Naive thymus-derived CD4-positive, alpha-beta T cell (primary cell): Measurements from ENCODE around the gene TGM2. TPM values are rescaled to one million over a fixed set of nuclear protein-coding genes. Genes with fewer than 3 reads are reported as not detected.

Source experiments
- ATAC-seq: fragments of 150-1000 bp; cut with Tn5 transposase; 2 replicates; pipeline ENCODE4 v1.10.0; 2021; ENCODE audit warnings: mild to moderate bottlenecking, moderate library complexity
- CTCF ChIA-PET: fragments of 350-600 bp; sonication (Branson Sonifier 250); formaldehyde crosslinking; loops from one replicate; lab custom pipeline; 2021; ENCODE audit warnings: antibody characterized with exemption; lab: Charles Lee
- POLR2A ChIA-PET: fragments of 350-600 bp; sonication (Branson Sonifier 250); formaldehyde crosslinking; loops from one replicate; lab custom pipeline; 2021; ENCODE audit warnings: antibody characterized with exemption, inconsistent platforms; lab: Charles Lee
- DNase-seq, 9 donors: peaks; one replicate each; pipeline versions ENCODE4 v3.0.0 to v3.0.0-alpha.2; 2020 to 2022; ENCODE audit warnings: mixed read lengths in 1 of 9
- H3K27ac ChIP-seq: one replicate; pipeline ENCODE4 v1.7.0; 2013; ENCODE audit warnings: mild to moderate bottlenecking, low read depth, low read length, moderate library complexity
- H3K27me3 ChIP-seq, 2 donors: one replicate each; pipeline ENCODE4 v1.7.0; 2013; ENCODE audit warnings: low read length in 2 of 2, mild to moderate bottlenecking in 2 of 2, moderate library complexity in 2 of 2; ENCODE audit not compliant: control insufficient read depth in 2 of 2, insufficient read depth in 2 of 2
- H3K36me3 ChIP-seq, 3 experiments: 1 replicate in 2 of 3; 2 replicates in 1 of 3; pipeline ENCODE4 v1.7.0; 2013; ENCODE audit warnings: low read length in 3 of 3, mild to moderate bottlenecking in 3 of 3, moderate library complexity in 1 of 3; ENCODE audit not compliant: insufficient read depth in 3 of 3, control insufficient read depth in 2 of 3
- H3K4me1 ChIP-seq, 2 donors: one replicate each; pipeline ENCODE4 v1.7.0; 2013; ENCODE audit warnings: low read length in 2 of 2, mild to moderate bottlenecking in 2 of 2, moderate library complexity in 1 of 2; ENCODE audit not compliant: control insufficient read depth in 2 of 2, insufficient read depth in 2 of 2
- H3K4me3 ChIP-seq: 2 replicates; pipeline ENCODE4 v1.7.0; 2013; ENCODE audit warnings: mild to moderate bottlenecking, low read length
- H3K9me3 ChIP-seq, 3 experiments: 1 replicate in 2 of 3; 2 replicates in 1 of 3; pipeline ENCODE4 v1.7.0; 2013; ENCODE audit warnings: low read length in 3 of 3; ENCODE audit not compliant: control insufficient read depth in 2 of 3
- H3K27ac Mint-ChIP-seq, 9 donors: one replicate each; pipeline ENCODE4 v1.8.0; 2020 to 2022; ENCODE audit warnings: mixed read lengths in 9 of 9, mild to moderate bottlenecking in 8 of 9, moderate library complexity in 5 of 9, inconsistent platforms in 2 of 9
- H3K27me3 Mint-ChIP-seq, 5 donors: one replicate each; pipeline ENCODE4 v1.8.0; 2021 to 2022; ENCODE audit warnings: mixed read lengths in 5 of 5, mild to moderate bottlenecking in 1 of 5
- H3K36me3 Mint-ChIP-seq, 5 donors: one replicate each; pipeline ENCODE4 v1.8.0; 2020 to 2022; ENCODE audit warnings: mixed read lengths in 5 of 5, mild to moderate bottlenecking in 3 of 5, inconsistent platforms in 1 of 5
- H3K4me1 Mint-ChIP-seq, 7 donors: one replicate each; pipeline ENCODE4 v1.8.0; 2020 to 2022; ENCODE audit warnings: mixed read lengths in 7 of 7, mild to moderate bottlenecking in 3 of 7, inconsistent platforms in 1 of 7
- H3K4me3 Mint-ChIP-seq, 10 donors: one replicate each; pipeline ENCODE4 v1.8.0; 2020 to 2022; ENCODE audit warnings: mild to moderate bottlenecking in 10 of 10, mixed read lengths in 10 of 10, moderate library complexity in 6 of 10, inconsistent platforms in 2 of 10
- H3K9me3 Mint-ChIP-seq, 11 donors: one replicate each; pipeline ENCODE4 v1.8.0; 2020 to 2022; ENCODE audit warnings: mixed read lengths in 11 of 11, mild to moderate bottlenecking in 4 of 11, inconsistent platforms in 1 of 11, moderate library complexity in 1 of 11
- intact Hi-C, 2 donors: fragments of 100-400 bp; cut with micrococcal nuclease; formaldehyde crosslinking; loops; one replicate each; pipeline ENCODE4 v1.15.1; 2023
- polyA plus RNA-seq, 2 donors: library from polyadenylated mRNA; unstranded; fragments of 300-500 nt; fragmentation: Illumina TruSeq; gene quantifications; one replicate each; pipeline ENCODE4 v1.2.3, GENCODE V29; 2021
- total RNA-seq, 6 experiments: library from RNA in 5 of 6; stranded (reverse) in 5 of 6; gene quantifications; 1 replicate in 5 of 6; 2 replicates in 1 of 6; pipeline ENCODE4 v1.2.3 and lab custom pipeline; 2021 to 2026

Gene TGM2
- total and polyA plus RNA-seq, 7 experiments from 2014 or later: 0.11 to 0.94 (median 0.19) TPM; not detected in 2

DNA sequence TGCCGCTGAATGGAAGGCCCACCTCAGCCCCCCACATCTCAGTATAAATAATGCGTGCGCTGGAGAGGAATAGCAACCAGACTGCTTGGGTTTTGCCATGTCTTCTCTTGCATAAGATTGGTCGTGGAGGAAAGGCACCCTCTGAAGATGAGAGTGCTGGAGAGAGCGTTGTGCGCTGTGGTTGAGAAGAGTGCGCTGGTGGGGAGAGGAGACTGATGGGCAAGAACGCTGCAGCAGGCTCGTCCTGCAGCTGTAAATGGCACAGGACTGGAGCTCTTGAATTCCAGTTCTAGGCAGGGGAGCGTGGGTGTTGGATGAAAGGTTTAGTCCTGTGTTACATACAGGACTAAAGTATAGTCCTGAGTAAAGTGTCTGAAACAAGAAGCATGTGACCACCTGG, 80.0 kb downstream of the TGM2 start:
- Mint-ChIP-seq H3K4me3 (no peak overlapping the region), H3K36me3 (peaks cover 15 to 77% (median 40%) of the 10 kb centered on the region in 5 donors), H3K27ac (peak overlapping the region in 1 of 9 donors; percentile 62), H3K9me3 (peaks cover 0 to 2% (median 0%) of the 10 kb centered on the region in 11 donors), H3K4me1 (peaks cover 6 to 22% (median 13%) of the 10 kb centered on the region in 7 donors), H3K27me3 (no peaks in the 10 kb centered on the region)
- no peak for ATAC-seq
- no peaks in the 10 kb centered on the region for H3K4me1 ChIP-seq
- CTCF ChIA-PET: no interaction called here
- no peak for DNase-seq
- H3K9me3 ChIP-seq: no peaks in the 10 kb centered on the region
- H3K4me3 ChIP-seq: no peak overlapping the region
- POLR2A ChIA-PET: no interaction called here
- peaks cover 0 to 75% (median 14%) of the 10 kb centered on the region in 3 experiments for H3K36me3 ChIP-seq
- intact Hi-C loops: no loop called here
- no peaks in the 10 kb centered on the region for H3K27me3 ChIP-seq
- H3K27ac ChIP-seq: no peak overlapping the region

DNA sequence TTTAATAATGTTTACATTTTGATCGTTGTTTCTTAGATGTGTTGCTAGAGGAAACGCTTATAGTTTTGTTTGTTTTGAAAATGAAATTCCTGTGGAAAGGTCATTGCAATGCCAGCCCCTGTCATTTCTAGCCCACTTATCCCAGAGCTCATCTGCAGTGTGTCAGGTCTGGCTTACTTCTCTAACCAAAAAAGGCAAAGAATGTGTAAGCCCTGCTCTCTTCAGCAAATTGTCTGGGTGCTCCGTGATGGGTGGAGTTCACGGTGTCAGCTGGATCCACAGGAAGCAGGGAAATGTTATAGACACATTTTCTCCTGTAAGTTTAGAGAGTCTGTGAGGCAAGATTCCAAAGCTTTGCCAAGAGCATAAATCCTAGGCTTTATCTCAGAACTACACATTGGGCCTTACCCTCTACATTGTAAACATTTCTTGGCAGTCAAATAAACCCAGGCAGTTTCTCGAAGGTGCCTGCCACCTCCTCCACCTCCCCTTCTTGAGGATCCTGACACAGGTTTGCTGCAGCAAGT, 80.6 kb downstream of the TGM2 start:
- Mint-ChIP-seq H3K4me3 (no peak overlapping the region), H3K9me3 (peaks cover 0 to 2% (median 0%) of the 10 kb centered on the region in 11 donors), H3K36me3 (peaks cover 17 to 77% (median 45%) of the 10 kb centered on the region in 5 donors), H3K4me1 (peaks cover 6 to 26% (median 18%) of the 10 kb centered on the region in 7 donors), H3K27ac (no peak overlapping the region), H3K27me3 (no peaks in the 10 kb centered on the region)
- intact Hi-C loops: no loop called here
- DNase-seq (no peak), ATAC-seq (no peak)
- no peak overlapping the region for H3K4me3 ChIP-seq
- ChIA-PET POLR2A (no interaction called here), CTCF (no interaction called here)
- no peaks in the 10 kb centered on the region for H3K4me1 ChIP-seq
- H3K27me3 ChIP-seq: no peaks in the 10 kb centered on the region
- no peak overlapping the region for H3K27ac ChIP-seq
- no peaks in the 10 kb centered on the region for H3K9me3 ChIP-seq
- H3K36me3 ChIP-seq: peaks cover 0 to 71% (median 14%) of the 10 kb centered on the region in 3 experiments

DNA sequence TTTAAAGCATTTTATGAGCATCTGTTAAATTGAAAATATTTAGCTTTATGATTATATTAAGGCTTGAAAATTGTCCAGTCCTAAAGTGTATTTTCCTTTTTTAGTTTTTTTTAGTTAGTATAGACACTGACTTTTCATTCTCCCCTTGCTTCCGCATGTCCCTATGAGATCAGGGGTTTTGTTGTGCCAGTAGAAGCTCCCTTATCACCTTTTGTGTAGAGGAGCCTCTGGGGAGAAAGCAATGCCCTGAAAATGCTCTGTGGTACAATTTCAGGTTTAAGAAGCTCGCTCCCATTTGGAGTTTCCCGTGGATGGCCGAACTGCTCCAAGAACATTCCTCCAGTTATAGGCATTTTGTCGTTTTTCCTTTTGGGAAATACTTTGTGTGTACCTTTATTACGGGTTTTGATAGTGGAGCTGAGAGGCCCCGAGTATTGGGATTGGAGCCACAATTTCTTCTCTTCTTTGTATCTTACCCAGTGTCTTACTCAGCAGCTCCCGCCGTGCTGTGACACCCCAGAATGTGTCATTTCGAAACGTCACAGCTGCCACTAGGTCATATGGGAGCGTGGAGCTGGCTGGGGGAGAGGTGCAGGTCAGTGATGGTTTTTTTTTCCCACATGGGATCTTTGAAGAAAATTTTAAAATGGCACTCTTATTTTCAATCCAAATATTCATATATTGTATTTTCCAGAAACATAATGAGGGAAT, 81.6 kb downstream of the TGM2 start:
- H3K27me3 ChIP-seq: no peaks in the 10 kb centered on the region
- no peaks in the 10 kb centered on the region for H3K27me3 Mint-ChIP-seq
- H3K4me1 ChIP-seq: no peaks in the 10 kb centered on the region
- no peak overlapping the region for H3K4me3 ChIP-seq
- ATAC-seq (no peak), DNase-seq (no peak)
- H3K27ac ChIP-seq: no peak overlapping the region
- peaks cover 0 to 4% (median 0%) of the 10 kb centered on the region in 11 donors for H3K9me3 Mint-ChIP-seq
- peaks cover 22 to 80% (median 47%) of the 10 kb centered on the region in 5 donors for H3K36me3 Mint-ChIP-seq
- H3K36me3 ChIP-seq: peaks cover 4 to 67% (median 7%) of the 10 kb centered on the region in 3 experiments
- H3K4me3 Mint-ChIP-seq: no peak overlapping the region
- peaks cover 6 to 26% (median 17%) of the 10 kb centered on the region in 7 donors for H3K4me1 Mint-ChIP-seq
- POLR2A ChIA-PET: no interaction called here
- CTCF ChIA-PET: no interaction called here
- peak overlapping the region in 2 of 9 donors; percentile 36 to 63 for H3K27ac Mint-ChIP-seq
- intact Hi-C loops: no loop called here
- no peaks in the 10 kb centered on the region for H3K9me3 ChIP-seq

DNA sequence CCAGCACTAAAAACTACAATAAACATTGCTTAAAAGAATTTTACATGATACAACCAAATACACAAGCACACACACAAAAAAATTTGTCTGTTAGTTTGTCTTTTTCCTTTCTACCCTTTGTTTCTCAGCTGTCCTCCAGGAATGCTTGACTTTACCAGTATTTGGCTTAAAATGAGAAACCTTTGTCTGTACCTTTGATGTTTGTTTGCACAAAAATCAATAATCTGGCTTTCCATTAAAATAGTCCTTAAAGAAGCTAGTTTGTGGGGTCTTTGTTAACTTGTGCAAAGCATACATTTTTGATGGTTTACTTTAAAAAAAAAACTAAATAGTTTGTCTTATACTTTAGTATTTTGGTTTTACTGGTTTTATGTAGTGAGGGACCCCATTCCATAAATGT, 82.2 kb downstream of the TGM2 start:
- no peak for ATAC-seq
- ChIA-PET POLR2A (no interaction called here), CTCF (no interaction called here)
- Mint-ChIP-seq H3K4me1 (peaks cover 6 to 29% (median 15%) of the 10 kb centered on the region in 7 donors), H3K4me3 (no peak overlapping the region), H3K27ac (peak overlapping the region in 1 of 9 donors; percentile 12), H3K9me3 (peaks cover 0 to 4% (median 0%) of the 10 kb centered on the region in 11 donors), H3K27me3 (no peaks in the 10 kb centered on the region), H3K36me3 (peaks cover 21 to 79% (median 47%) of the 10 kb centered on the region in 5 donors)
- H3K36me3 ChIP-seq: peaks cover 5 to 61% (median 7%) of the 10 kb centered on the region in 3 experiments
- no peak for DNase-seq
- intact Hi-C loops: no loop called here
- no peaks in the 10 kb centered on the region for H3K4me1 ChIP-seq
- no peak overlapping the region for H3K4me3 ChIP-seq
- no peaks in the 10 kb centered on the region for H3K9me3 ChIP-seq
- H3K27me3 ChIP-seq: no peaks in the 10 kb centered on the region
- no peak overlapping the region for H3K27ac ChIP-seq

DNA sequence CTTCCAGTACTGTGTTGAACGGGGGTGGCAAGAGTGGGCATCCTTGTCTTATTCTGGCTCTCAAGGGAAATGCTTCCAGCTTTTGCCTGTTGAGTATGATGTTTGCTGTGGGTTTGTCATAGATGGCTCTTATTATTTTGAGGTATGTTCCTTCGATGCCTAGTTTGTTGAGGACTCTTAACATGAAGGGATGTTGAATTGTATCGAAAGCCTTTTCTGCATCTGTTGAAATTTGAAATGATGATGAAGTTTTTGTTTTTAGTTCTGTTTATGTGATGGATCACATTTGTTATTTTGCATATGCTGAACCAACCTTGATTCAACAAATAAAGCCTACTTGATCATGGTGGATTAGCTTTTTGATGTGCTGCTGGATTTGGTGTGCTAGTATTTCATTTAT, 83.5 kb downstream of the TGM2 start:
- CTCF ChIA-PET: no interaction called here
- Histone ChIP-seq H3K9me3 (no peaks in the 10 kb centered on the region), H3K4me1 (no peaks in the 10 kb centered on the region), H3K27me3 (no peaks in the 10 kb centered on the region), H3K4me3 (no peak overlapping the region), H3K27ac (no peak overlapping the region), H3K36me3 (peaks cover 5 to 56% (median 7%) of the 10 kb centered on the region in 3 experiments)
- intact Hi-C loops: no loop called here
- no peak for DNase-seq
- Mint-ChIP-seq H3K36me3 (peaks cover 22 to 80% (median 49%) of the 10 kb centered on the region in 5 donors), H3K4me3 (no peak overlapping the region), H3K4me1 (peaks cover 6 to 32% (median 18%) of the 10 kb centered on the region in 7 donors), H3K9me3 (peaks cover 0 to 4% (median 0%) of the 10 kb centered on the region in 11 donors), H3K27ac (no peak overlapping the region), H3K27me3 (no peaks in the 10 kb centered on the region)
- ATAC-seq: no peak
- POLR2A ChIA-PET: no interaction called here

DNA sequence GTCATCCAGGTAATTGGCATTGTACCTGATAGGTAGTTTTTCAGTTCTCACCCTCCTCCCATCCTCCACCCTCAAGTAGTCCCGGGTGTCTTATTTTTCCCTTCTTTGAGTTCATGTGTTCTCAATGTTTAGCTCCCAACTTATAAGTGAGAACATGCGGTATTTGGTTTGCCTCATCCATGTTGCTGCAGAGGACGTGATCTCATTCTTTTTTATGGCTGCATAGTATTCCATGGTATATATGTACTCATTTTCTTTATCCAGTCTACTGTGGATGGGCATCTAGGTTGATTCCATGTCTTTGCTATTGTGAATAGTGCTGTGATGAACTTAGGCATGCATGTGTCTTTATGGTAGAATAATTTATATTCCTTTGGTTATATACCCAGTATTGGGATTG, 85.7 kb downstream of the TGM2 start:
- ChIA-PET POLR2A (no interaction called here), CTCF (no interaction called here)
- Histone ChIP-seq H3K9me3 (no peaks in the 10 kb centered on the region), H3K4me1 (no peaks in the 10 kb centered on the region), H3K4me3 (no peak overlapping the region), H3K27ac (no peak overlapping the region), H3K36me3 (peaks cover 5 to 39% (median 6%) of the 10 kb centered on the region in 3 experiments), H3K27me3 (no peaks in the 10 kb centered on the region)
- no peak for DNase-seq
- peaks cover 16 to 82% (median 40%) of the 10 kb centered on the region in 5 donors for H3K36me3 Mint-ChIP-seq
- no peak overlapping the region for H3K4me3 Mint-ChIP-seq
- H3K27me3 Mint-ChIP-seq: no peaks in the 10 kb centered on the region
- ATAC-seq: no peak
- H3K4me1 Mint-ChIP-seq: peaks cover 6 to 38% (median 18%) of the 10 kb centered on the region in 7 donors
- no peak overlapping the region for H3K27ac Mint-ChIP-seq
- intact Hi-C loops: no loop called here
- H3K9me3 Mint-ChIP-seq: peaks cover 0 to 4% (median 0%) of the 10 kb centered on the region in 11 donors
